Smooth muscle cell (in vitro differentiated cells): ENCODE data around the gene MEOX1. TPM values are rescaled to one million over a fixed set of nuclear protein-coding genes. Genes with fewer than 3 reads are reported as not detected.
A peak's percentile ranks its signal among the peaks of the same experiment; 100 is the strongest.

Experiments
- DNase-seq: peaks from one replicate; lab custom pipeline; 2025; ENCODE audit not compliant: unreplicated experiment; lab: John Stamatoyannopoulos, UW
- H2AFZ ChIP-seq: fragments of 200-600 bp; sonication (generic); 2 replicates; pipeline ENCODE4 v1.6.0; 2016; ENCODE audit warnings: antibody characterized with exemption, low read depth, mild to moderate bottlenecking
- H3F3A ChIP-seq: fragments of 200-600 bp; sonication (generic); 2 replicates; pipeline ENCODE4 v1.6.0; 2017; ENCODE audit warnings: antibody characterized with exemption, low read depth
- H3K27ac ChIP-seq: fragments of 200-600 bp; sonication (generic); 2 replicates; pipeline ENCODE4 v1.5.1; 2016; ENCODE audit warnings: low read depth, mild to moderate bottlenecking
- H3K27me3 ChIP-seq: fragments of 200-600 bp; sonication (generic); 2 replicates; pipeline ENCODE4 v1.6.1; 2016; ENCODE audit warnings: low read depth, mild to moderate bottlenecking
- H3K36me3 ChIP-seq: fragments of 200-600 bp; sonication (generic); 2 replicates; pipeline ENCODE4 v1.5.1; 2016; ENCODE audit warnings: low read depth
- H3K4me1 ChIP-seq: fragments of 200-600 bp; sonication (generic); 2 replicates; pipeline ENCODE4 v1.5.1; 2016; ENCODE audit warnings: low read depth
- H3K4me2 ChIP-seq: fragments of 200-600 bp; sonication (generic); 2 replicates; pipeline ENCODE4 v1.6.0; 2016; ENCODE audit warnings: mild to moderate bottlenecking
- H3K4me3 ChIP-seq: fragments of 200-600 bp; sonication (generic); 2 replicates; pipeline ENCODE4 v1.5.1; 2016; ENCODE audit warnings: mild to moderate bottlenecking
- H3K79me2 ChIP-seq: fragments of 200-600 bp; sonication (generic); 2 replicates; pipeline ENCODE4 v1.6.0; 2016; ENCODE audit warnings: low read depth, mild to moderate bottlenecking
- H3K9ac ChIP-seq: fragments of 200-600 bp; sonication (generic); 2 replicates; pipeline ENCODE4 v1.6.0; 2016; ENCODE audit warnings: low read depth
- H3K9me3 ChIP-seq: fragments of 200-600 bp; sonication (generic); replicated peaks from 2 replicates; pipeline ENCODE4 v1.5.1; 2016; ENCODE audit warnings: low read depth
- H4K20me1 ChIP-seq: fragments of 200-600 bp; sonication (generic); 2 replicates; pipeline ENCODE4 v1.6.0; 2016; ENCODE audit warnings: low read depth
- WGBS: methylation state at CpG from one replicate; pipeline ENCODE4 v1.1.7; 2016; ENCODE audit warnings: low lambda C conversion rate; 5-methylcytosine and 5-hydroxymethylcytosine counted together
- polyA plus RNA-seq: library from polyadenylated mRNA; unstranded; fragments of >200 nt; fragmentation: Nextera tagmentation; extraction: Ambion mirVana; gene quantifications from 2 replicates; pipeline ENCODE4 v1.2.1, GENCODE V29; 2016
- total RNA-seq: library from RNA; depleted of rRNA; stranded (reverse); fragments of >200 nt; gene quantifications from 2 replicates; pipeline ENCODE4 v1.2.3, GENCODE V29; 2014
- TF ChIP-seq, protein P1 (sequence below): fragments of 200-600 bp; sonication (generic); IDR thresholded peaks from 2 replicates; pipeline ENCODE4 v1.5.1; 2017; ENCODE audit warnings: borderline replicate concordance, mild to moderate bottlenecking, antibody characterized with exemption; ENCODE audit not compliant: insufficient read depth, poor library complexity, severe bottlenecking

Gene MEOX1
- total and polyA plus RNA-seq, 2 experiments from 2014 or later = 0.58 to 1.7 TPM

DNA sequence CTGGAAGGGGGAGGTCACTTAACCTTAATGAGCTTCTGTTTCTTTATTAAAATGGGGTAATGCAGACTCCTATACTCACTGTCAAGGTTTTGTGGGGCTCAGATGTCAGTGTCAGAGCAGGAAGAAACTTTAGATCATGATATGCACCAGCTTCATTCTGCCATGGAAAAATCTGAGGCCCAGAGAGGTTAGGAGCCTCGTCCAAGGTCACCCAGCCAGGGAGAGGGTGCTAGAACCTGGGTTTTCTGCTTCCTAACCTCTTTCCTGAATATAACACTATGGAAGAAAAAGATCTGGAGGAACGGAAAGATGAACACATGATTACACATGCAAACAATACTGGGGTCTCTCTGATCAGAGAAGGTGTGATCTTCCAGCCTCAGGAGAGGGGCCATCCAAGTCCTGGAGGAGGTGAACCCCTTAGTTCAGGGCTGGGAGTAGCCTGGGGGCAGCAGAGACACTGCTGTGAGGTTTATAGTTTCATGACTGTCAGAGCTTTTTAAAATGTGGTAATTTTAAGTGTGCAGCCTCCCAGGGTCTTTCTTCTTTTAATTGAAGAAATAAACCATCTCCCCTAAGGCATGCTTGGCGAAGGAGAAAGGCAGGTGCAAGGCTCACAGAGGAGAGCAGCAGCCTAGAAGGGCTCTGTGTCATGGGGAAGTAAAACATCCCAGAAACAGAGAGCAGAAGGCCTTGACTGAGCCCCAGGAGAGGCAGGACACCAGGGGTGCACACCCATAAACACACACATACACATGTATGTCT lies 10.2 kb upstream of the MEOX1 start:
- peaks cover 18% of the 10 kb centered on the region for H3K4me1 ChIP-seq
- no peak overlapping the region for H3K4me2 ChIP-seq
- no peaks in the 10 kb centered on the region for H3K9me3 ChIP-seq
- no peaks in the 10 kb centered on the region for H3K79me2 ChIP-seq
- no peaks in the 10 kb centered on the region for H3K36me3 ChIP-seq
- H3K27me3 ChIP-seq = no peaks in the 10 kb centered on the region
- DNase-seq = no peak
- no peaks in the 10 kb centered on the region for H4K20me1 ChIP-seq
- H3K4me3 ChIP-seq = no peak overlapping the region
- H3K27ac ChIP-seq = no peak overlapping the region
- no peak overlapping the region for H2AFZ ChIP-seq
- no peak overlapping the region for H3K9ac ChIP-seq
- H3F3A ChIP-seq = peaks cover 4% of the 10 kb centered on the region
- WGBS = 94% methylated on average over 3 of the region's 3 CpGs
- TF ChIP-seq, protein P1, sequence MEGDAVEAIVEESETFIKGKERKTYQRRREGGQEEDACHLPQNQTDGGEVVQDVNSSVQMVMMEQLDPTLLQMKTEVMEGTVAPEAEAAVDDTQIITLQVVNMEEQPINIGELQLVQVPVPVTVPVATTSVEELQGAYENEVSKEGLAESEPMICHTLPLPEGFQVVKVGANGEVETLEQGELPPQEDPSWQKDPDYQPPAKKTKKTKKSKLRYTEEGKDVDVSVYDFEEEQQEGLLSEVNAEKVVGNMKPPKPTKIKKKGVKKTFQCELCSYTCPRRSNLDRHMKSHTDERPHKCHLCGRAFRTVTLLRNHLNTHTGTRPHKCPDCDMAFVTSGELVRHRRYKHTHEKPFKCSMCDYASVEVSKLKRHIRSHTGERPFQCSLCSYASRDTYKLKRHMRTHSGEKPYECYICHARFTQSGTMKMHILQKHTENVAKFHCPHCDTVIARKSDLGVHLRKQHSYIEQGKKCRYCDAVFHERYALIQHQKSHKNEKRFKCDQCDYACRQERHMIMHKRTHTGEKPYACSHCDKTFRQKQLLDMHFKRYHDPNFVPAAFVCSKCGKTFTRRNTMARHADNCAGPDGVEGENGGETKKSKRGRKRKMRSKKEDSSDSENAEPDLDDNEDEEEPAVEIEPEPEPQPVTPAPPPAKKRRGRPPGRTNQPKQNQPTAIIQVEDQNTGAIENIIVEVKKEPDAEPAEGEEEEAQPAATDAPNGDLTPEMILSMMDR = no peak

DNA sequence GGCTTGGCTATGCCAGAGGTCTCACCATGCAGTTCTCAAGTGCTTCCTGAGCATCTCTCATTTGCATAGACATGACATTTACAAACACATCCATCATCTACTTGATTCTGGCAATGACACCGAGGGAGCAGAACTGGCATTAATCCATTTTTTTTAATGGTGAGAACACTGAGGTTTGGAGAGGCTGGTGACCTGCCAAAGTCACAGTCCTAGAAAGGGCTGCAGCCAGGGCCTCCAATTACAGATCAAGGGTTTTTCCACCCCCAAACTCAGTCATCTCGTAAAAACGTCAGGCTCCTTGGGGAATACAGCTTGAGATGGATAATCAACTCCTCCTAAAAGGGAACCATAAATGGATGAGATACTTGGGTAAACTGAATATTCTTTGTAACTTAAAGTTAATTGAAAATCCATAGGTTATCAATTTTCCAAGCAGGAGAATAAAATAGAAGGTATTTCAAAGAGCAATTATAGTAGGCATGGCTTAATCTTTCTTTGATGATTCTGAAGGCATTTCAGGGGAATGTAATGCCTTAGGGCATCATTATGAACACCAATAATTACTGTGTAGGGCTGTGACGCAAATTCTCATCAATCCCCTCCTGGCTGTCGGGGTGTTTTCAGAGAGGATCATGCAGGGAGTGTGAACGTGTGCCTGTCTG lies 9.4 kb upstream of the MEOX1 start:
- Histone ChIP-seq H3K4me2 (no peak overlapping the region), H3K9me3 (no peaks in the 10 kb centered on the region), H3K9ac (no peak overlapping the region), H4K20me1 (no peaks in the 10 kb centered on the region), H3K4me3 (no peak overlapping the region), H3K79me2 (no peaks in the 10 kb centered on the region), H2AFZ (no peak overlapping the region), H3K36me3 (no peaks in the 10 kb centered on the region), H3K27me3 (no peaks in the 10 kb centered on the region), H3F3A (peaks cover 4% of the 10 kb centered on the region), H3K27ac (no peak overlapping the region), H3K4me1 (peaks cover 14% of the 10 kb centered on the region)
- WGBS = 24% methylated on average over 6 of the region's 6 CpGs
- TF ChIP-seq, protein P1 = no peak
- DNase-seq = no peak

DNA sequence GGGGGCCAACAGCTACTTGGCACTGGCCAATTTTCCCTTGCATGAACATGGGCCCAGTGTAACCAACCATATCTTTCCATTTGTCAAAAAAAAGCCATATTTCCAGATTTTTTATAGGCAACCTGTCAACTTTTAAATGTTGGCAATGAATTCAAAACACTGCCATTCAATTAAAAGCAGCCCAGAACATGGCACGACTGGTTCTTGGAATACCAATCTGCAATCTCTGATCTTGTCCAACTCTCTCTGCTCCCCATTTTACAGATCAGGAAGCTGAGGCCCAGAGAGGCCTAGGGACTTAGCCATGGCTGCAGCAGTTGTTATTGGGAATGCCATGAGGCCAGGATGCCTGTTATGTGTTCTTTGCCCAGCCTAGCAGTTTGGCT lies 8.9 kb upstream of the MEOX1 start:
- Histone ChIP-seq H3F3A (peaks cover 4% of the 10 kb centered on the region), H3K9me3 (no peaks in the 10 kb centered on the region), H3K36me3 (no peaks in the 10 kb centered on the region), H3K4me2 (peak overlapping the region; percentile 60), H2AFZ (no peak overlapping the region), H3K4me1 (peaks cover 10% of the 10 kb centered on the region), H3K79me2 (no peaks in the 10 kb centered on the region), H4K20me1 (no peaks in the 10 kb centered on the region), H3K27me3 (no peaks in the 10 kb centered on the region), H3K9ac (no peak overlapping the region), H3K27ac (no peak overlapping the region), H3K4me3 (no peak overlapping the region)
- 93% methylated on average over 1 of the region's 1 CpG for WGBS
- no peak for DNase-seq
- TF ChIP-seq, protein P1 = no peak
